ENCODE results near the gene MLPH.
A peak's percentile ranks its signal among the peaks of the same experiment; 100 is the strongest.
"Not testable (repeated sequence)": the region's sequence is repeated elsewhere in the genome, so short reads cannot be mapped to it uniquely, and the experiment has no call there.

MLPH gene

GRCh38 chr2:237458519-237458918, 28.5 kb upstream of the MLPH start:
- DNase-seq: no peak

GRCh38 chr2:237459226-237459625, 27.8 kb upstream of the MLPH start:
- DNase-seq: no peak

DNA sequence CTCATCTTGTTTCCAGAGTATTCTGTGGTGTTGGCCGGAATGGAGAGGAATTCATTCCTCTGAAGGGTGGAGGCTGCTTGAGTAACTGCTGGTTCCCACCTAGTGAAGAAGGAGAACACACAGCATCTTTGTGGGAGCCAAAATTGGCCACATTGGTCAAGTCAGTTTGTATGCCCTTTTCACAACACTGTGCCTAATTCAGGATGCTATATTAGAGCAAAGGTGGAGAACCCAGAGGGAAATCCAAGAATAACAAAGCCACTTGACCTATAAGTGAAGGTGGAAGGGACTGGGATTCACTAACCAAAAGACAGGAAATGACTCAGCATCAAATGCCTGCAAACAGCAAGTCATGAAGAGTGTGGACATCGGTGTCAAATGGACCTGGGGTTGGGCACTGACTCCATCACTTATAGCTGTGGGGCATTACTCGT, 27.3 kb upstream of the MLPH start:
- DNase-seq: no peak

- DNase-seq: no peak
These were observed 22.2 kb upstream of the MLPH start for GRCh38 chr2:237464757-237465391.

GRCh38 chr2:237465515-237466148, 21.4 kb upstream of the MLPH start:
- no peak for DNase-seq

DNA sequence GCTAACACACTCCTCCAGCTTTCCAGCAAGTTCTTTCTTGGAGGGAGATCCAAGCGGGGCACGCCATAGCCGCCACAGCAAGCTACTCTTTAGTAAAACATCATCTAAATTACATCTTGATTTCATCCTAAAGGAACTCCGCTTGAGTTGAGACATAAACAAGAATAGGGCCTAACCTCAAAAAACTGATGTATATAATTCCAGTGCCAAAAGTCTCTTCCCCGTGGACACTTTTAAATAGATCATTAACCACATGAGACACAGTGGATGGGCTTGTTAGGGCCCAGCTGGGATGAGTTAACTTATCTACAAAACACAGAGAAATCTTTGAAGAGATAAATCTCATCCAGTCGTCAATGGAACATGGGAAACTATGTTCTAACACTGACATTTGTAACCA, 20.8 kb upstream of the MLPH start:
- no peak for DNase-seq

DNA sequence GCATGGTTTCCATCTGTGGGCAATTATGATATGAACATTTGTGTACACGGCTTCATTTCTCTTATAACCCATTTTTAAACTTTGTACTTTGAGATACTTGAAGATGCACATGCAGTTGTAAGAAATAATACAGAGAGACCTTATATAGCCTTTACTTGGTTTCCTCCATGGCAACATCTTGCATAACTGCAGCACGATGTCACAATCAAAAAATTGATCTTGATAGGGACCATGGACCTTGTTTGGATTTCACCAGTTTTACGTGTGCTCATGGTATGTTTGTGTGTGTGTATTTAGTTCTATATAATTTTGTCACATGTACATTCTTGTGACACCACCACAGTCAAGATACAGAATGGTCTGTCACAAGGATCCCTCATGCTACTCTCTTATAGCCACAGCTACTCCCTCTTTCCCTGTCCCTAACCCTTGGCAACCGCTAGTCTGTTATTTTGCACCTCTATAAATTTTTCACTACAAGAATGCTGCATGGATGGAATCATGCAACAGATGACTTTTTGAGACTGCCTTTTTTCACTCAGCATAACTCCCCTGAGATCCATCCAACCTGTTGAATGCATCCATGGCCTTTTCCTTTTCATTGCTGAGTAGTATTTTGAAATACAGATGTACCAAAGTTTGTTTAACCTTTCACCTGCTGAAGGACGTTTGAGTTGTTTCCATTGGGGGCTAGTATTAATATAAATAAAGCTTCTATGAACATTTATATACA, 19.4 kb upstream of the MLPH start:
- no peak for DNase-seq

DNA sequence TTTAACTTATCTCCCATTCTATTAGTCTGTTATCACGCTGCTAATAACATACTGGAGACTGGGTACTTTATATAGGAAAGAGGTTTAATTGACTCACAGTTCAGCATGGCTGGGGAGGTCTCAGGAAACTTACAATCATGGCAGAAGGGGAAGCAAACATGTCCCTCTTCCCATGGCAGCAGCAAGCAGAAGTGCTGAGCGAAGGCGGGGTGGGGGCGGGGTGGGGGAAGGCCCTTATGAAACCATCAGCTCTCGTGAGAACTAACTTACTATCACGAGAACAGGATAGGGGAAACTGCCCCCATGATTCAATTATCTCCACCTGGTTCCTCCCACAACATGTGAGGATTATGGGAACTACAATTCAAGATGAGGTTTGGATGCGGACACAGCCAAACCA, 17.6 kb upstream of the MLPH start:
- DNase-seq: not testable (repeated sequence)

DNA sequence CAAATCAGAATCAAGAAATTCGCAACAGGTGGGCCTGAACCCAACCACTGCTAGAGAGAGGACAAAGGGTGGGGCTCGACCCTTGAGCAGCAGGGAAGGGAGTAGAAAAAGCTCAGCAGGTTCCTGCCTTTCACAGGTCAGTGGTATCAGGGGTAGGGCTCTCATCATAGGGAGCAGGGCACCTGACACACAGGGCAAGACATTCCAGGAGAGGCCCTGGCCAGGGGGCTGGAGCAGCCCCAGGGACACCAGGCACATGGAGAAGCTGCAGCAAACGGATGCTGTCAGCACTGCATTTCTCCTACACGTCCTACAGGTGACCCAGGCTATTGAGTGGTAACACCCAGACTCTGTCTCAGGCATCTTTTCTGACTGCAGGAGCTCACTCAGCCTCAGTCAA, 17.2 kb upstream of the MLPH start:
- DNase-seq: no peak

DNA sequence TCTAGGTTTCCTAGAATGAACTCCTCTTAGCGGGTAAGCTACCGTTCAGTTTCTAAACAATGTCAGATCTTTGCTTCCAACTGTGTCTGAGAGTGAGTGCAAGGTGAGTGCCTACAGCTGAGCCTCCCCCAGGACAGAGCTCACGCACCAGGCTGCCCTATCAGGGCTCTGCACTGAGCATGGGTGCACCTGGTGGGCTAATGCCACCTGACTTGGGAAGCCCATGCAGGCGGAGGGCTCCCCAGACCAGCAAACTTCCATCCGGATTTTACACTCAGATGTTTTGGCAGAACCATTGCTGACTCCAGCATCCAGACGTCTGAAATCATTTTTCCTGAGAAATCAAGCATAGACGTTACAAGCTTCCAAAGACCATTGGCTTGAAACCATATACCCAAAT, 16.1 kb upstream of the MLPH start:
- no peak for DNase-seq

DNA sequence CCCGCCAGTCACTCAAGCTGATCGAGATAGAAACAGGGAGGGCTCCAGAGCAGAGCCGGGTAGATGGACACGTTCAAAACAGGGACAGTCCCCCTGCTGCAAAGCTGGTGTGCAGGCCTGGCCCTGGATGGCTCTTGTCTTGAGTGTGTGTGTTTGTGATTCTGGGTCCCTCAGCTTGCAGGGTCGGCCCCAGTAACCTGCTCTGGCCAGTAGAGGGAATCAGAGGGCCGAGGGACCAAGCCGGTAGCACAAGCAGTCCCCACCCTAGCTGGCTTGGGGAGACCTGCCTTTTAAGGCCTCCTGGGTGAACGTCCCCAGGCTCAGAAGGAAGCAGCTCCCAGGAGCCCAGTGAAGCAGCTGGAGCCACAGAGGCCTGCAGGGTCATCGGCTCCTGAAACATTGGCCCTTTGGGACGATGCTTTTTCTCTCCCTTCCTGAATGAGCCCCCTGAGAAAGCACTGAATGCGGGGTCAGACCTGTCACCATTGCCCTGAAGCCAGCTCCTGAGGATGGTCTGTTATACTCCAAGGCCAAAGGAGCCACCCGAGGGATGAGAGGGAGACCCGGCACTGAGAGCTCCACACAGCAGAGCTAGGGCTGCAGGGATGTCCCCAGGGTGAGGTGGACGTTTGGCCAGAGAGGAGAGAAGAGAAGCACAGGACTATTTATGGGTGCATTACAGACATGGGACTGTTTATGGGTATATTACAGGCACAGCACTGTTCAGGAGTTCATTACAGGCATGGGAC, 15.4 kb upstream of the MLPH start:
- DNase-seq: no peak

- DNase-seq: no peak
These were observed 14.8 kb upstream of the MLPH start for GRCh38 chr2:237472187-237472712.

GRCh38 chr2:237472909-237473877, 13.9 kb upstream of the MLPH start:
- no peak for DNase-seq

GRCh38 chr2:237473878-237474441, 13.1 kb upstream of the MLPH start:
- no peak for DNase-seq

GRCh38 chr2:237474442-237474911, 12.6 kb upstream of the MLPH start:
- DNase-seq: no peak

DNA sequence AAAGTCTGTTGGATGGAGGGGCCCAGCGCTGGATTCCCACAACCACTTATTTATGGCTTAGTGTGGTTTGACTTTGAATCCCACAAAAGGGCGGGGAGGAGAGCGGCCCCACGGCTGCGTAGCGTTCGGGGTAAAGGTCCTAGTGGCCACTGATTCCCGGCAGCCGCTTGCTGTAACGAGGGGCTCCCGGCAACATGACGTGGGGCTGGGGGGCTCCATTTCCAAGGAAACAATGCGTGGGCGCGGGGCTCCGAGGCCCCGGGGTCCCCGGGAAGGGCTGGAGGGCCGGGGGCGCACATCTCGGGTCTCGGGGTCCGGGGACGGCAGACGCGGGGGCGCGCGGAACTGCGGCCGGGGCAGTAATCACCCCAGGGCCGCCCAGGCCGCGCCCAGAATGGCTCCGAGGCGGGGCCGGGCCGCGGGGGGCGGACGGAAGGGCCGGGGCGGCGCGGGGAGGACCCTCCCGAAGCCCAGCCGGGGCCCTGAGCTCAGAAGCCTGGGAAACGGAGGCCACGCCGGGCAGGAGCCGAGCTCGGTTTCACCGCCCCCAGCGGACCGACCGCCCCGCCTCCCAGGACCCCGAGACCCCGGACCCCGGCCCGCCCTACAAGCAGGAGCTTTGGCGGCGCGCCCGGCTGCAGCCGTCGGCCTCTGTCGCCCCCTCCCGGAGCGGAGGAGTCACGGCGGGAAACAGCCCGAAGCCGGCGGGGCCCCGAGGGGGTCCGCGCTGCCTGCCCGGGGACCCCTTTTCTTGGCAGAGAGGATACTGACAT, 11.9 kb upstream of the MLPH start:
- DNase-seq: peak; percentile 59

- DNase-seq: no peak
These were observed 11.3 kb upstream of the MLPH start for GRCh38 chr2:237475704-237476141.

GRCh38 chr2:237478095-237478494, 9.0 kb upstream of the MLPH start:
- no peak for DNase-seq

- no peak for DNase-seq
These were observed 8.1 kb upstream of the MLPH start for GRCh38 chr2:237478979-237479378.

GRCh38 chr2:237479747-237480146, 7.3 kb upstream of the MLPH start:
- no peak for DNase-seq

DNA sequence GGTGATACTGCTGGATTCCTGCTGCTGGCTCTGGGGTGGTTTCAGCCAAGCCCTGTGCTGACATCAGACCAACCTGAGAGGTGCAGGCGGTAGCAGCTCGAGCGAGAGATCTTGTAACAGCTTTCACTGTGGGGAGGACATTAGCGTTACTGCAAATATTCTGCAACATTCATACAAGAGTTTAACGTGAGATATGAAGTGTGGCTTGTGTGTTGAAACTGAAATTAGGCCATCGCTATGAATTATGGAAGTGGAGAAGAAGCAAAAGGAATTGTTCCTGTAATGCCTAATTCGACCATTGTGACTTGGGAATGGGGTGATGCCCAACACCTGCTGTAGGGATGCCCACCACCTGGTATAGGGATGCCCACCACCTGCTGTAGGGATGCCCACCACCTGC, 6.5 kb upstream of the MLPH start:
- no peak for DNase-seq

Data from effector CD4-positive, alpha-beta T cell (primary cell).